ENCODE data around the gene CHAMP1.

GRCh38 chr13:114288157-114288591 is 26.1 kb upstream of the CHAMP1 start:
- TF ChIP-seq EZH2 (IDR thresholded peaks at IDR 0.05; ENCODE audit: insufficient read depth, poor library complexity, severe bottlenecking) (no peak), EZH2phosphoT487 (IDR thresholded peaks at IDR 0.05; ENCODE audit: insufficient read depth, low read depth) (no peak)
